ENCODE data around the gene TBCD.
"Not testable (repeated sequence)": the region's sequence is repeated elsewhere in the genome, so short reads cannot be mapped to it uniquely, and the experiment has no call there.

Gene TBCD

GRCh38 chr17:82979718-82980117 lies 227.9 kb downstream of the TBCD start:
- no peak for DNase-seq

DNA sequence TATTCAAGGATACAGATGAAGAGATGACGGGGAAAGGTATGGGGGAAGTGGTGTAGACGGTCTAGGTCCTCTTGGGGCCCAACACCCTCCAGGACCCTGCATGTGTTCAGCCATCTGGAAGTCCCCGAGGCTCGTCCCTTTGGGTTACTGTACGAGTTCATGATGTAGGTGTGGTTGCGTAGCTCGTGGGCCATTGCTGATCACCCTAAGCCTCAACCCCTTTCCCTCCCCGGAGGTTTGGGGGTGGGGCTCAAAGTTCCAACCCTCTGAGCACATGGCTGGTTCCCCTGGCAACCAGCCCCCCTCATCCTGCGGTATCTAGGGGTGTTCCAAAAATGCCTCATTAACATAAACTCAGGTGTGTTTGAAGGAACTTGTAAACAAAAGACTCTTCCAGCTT lies 228.8 kb downstream of the TBCD start:
- no peak for DNase-seq

GRCh38 chr17:82981141-82981730 lies 229.4 kb downstream of the TBCD start:
- no peak for DNase-seq

DNA sequence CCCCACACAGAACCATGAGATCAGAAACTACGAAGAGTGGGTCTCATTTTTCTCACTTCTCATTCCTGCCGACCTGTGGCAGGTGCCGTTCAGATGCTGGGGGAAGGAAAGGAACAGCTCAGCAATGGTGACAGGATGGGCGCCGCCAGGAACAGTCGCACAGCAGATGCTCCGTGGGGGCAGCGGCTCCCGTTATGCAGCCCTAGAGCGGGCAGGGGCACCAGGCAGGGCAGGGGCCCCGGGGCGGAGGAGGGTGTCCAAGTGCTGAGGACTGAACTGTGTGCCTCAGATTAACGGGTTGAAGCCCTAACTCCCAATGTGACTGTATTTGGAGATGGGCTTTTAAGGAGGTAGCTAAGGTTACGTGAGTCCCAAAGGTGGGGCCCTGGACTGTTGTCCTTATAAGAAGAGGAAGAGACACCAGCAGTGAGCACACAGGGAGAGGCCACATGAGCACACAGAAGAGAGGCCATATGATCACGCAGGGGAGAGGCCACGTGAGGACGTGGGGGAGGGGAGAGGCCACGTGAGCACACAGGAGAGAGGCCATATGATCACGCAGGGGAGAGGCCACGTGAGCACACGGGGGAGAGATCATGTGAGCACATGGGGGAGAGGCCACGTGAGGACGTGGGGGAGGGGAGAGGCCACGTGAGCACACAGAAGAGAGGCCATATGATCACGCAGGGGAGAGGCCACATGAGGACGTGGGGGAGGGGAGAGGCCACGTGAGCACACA lies 231.8 kb downstream of the TBCD start:
- no peak for DNase-seq

- not testable (repeated sequence) for DNase-seq
These were observed 232.4 kb downstream of the TBCD start for GRCh38 chr17:82984249-82984617.

DNA sequence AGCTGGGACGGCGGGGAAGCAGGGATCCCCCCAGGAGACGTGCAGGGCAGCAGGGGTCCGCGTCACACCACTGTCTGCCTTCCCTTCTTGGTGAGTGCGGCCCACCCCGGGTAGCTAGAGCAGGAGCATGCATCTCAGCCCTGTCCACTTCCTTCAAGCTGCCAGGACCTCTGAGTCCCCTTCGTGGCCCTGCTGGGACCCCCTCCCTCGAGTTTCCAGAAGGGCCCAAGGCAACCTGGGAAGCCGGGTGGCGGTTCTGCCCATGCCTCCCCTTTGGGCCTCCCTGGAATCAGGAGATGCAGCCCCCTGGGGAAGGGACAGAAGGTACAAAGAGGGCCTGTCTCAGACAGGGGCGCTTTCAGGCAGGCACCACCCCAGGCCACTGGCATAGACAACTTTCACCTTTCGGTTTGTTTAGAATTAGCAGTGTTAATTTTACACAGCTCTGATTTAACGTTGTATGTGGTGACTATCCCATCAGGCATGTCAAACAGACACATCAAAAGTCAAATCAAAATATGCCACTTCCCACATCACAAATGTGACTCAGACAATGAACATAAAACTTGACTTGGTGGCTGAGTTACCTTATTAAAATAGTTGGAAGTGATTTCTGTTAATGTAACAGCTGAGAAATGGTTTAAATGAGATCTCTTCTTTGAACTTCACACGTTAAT lies 233.0 kb downstream of the TBCD start:
- DNase-seq = no peak

DNA sequence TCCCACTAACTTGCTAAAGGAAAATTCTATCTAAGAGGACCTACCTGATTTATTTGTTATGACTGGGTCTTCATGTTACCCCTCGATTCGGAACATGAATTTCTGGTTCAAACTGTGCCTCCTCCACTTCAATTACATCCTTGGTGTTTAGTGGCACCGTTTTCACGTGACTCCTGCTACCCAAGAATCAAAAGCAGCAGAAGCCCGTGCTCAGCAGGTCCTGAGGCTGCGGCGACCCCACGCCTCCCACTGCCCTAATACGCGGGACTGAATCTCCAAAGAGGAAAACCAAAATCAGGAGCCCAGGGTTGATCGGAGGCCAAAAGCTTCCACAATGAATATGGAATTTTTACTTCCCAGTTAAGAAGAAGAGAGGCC lies 233.6 kb downstream of the TBCD start:
- DNase-seq = no peak

GRCh38 chr17:82985973-82986372 lies 234.1 kb downstream of the TBCD start:
- DNase-seq = peak; percentile 56

DNA sequence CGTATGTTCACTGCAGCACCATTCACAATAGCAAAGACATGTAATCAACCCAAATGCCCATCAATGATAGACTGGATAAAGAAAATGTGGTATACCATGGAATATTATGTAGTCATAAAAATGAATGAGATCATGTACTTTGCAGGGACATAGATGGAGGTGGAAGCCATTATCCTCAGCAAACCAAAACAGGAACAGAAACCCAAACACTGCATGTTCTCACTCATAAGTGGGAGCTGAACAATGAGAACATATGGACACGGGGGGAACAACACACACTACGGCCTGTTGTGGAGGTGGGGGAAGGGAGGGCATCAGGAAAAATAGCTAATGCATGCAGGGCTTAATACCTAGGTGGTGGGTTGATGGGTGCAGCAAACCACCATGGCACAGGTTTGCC lies 237.2 kb downstream of the TBCD start:
- DNase-seq = not testable (repeated sequence)

DNA sequence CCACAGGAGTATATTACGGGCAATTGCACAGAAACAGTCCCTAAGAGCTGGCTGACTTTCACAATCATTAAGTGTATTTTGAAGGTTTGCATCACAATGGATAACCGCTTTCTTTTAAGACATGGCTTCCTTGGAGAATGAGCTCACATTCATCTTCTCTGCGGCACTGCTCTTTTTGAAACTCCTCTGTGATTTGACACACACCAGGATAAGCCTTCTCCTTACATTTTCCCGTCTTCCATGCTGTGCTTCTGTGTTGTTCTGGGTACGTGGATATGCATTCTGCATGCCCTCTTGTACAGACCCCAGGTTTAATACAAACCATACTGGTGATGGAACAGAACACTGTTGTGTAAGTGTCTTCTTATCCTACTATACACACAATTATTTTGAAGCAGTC lies 238.0 kb downstream of the TBCD start:
- DNase-seq = no peak

GRCh38 chr17:82993005-82993404 lies 241.1 kb downstream of the TBCD start:
- no peak for DNase-seq
